Measurements from ENCODE around the gene HS6ST2.

DNA sequence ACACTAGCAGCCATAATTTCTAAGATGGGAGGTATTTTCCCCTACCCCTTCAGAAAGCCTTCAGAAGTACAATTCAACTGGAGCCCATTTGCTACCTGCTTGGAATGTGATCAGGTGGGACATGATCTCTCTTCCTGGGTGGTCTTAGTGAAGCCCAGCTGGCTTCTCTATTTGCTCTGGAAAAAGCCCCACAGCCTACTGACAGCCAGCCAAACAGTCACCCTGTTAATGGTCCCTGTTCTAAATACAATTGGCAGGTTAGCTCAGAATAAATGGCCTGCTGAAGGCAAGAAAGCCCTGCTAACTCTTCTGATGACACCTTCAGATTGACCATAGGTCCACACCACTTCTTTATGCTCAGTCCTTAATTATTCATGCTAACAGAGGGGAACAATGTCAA is 39.9 kb downstream of the HS6ST2 start:
- TF ChIP-seq POLR2AphosphoS5 (IDR thresholded peaks at IDR 0.05; ENCODE audit: borderline replicate concordance, low read depth, low read length) = no peak
- TF ChIP-seq EZH2 (IDR thresholded peaks at IDR 0.05) = no peak

All from SK-N-MC (cell line).